Keratinocyte (primary cell): ENCODE measurements around the gene MYCBPAP.

Experiments used
- CTCF ChIP-seq, 3 experiments: IDR thresholded peaks in 1 of 3; conservative IDR thresholded peaks in 1 of 3; optimal IDR thresholded peaks in 1 of 3; 2 replicates in 2 of 3; 3 replicates in 1 of 3; pipeline versions ENCODE3 to v1.5.1; 2011; ENCODE audit warnings: low read length in 3 of 3, mild to moderate bottlenecking in 3 of 3, moderate library complexity in 2 of 3, control low read depth in 1 of 3, inconsistent platforms in 1 of 3; ENCODE audit not compliant: insufficient read depth in 2 of 3; ENCODE audit errors: extremely low read depth in 1 of 3
- EZH2 ChIP-seq: IDR thresholded peaks from one replicate; pipeline ENCODE4 v1.6.1; 2012; ENCODE audit warnings: inconsistent platforms, mild to moderate bottlenecking, low read length, moderate library complexity

DNA sequence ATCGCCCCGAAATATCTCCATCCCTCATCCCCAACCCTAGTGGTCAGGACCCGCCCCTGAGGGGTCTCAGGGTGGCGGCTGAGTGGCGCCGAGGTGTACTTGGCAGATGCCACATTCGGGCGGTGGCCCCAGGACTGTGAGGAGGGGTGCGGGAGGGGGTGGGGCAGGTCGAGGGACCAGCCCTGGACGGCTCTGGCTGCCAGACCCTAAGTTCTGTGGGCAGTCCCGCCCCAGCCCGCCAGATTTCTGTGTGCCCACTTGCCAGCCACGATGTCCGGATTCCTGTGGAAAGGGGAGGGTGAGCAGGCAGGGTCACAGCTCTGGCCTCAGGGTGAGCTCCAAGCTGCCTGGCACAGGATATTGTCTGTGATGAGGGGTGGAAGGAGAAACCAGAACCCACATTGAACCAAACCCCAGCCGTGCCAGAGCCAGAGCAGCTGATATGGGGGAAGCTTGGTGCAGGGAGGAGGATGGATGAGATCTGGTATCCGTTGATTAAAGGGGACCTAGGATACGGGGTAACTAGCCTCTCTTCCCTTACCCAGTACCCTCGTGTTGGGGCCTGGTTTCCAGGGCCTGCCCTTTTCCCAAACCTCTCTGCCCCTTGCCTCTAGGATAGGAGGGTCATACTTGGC is 38.5 kb upstream of the MYCBPAP start:
- TF ChIP-seq CTCF (optimal IDR thresholded peaks at IDR 0.05 in 1 of 3, IDR thresholded peaks at IDR 0.05 in 1 of 3, conservative IDR thresholded peaks at IDR 0.05 in 1 of 3; ENCODE audit: extremely low read depth in 1 of 3, insufficient read depth in 2 of 3, low read length in 3 of 3) (no peak), EZH2 (no peak)
